HG02884 (cell line): ENCODE results near the gene POU2F2.
A peak's percentile ranks its signal among the peaks of the same experiment; 100 is the strongest.

Source experiments
- ATAC-seq: cut with Tn5 transposase; IDR thresholded peaks from one replicate; pipeline ENCODE4 v1.9.1; 2021; ENCODE audit warnings: mild to moderate bottlenecking, moderate library complexity; ENCODE audit not compliant: unreplicated experiment

Gene POU2F2

GRCh38 chr19:42086188-42086736 is 46.0 kb downstream of the POU2F2 start:
- no peak for ATAC-seq

DNA sequence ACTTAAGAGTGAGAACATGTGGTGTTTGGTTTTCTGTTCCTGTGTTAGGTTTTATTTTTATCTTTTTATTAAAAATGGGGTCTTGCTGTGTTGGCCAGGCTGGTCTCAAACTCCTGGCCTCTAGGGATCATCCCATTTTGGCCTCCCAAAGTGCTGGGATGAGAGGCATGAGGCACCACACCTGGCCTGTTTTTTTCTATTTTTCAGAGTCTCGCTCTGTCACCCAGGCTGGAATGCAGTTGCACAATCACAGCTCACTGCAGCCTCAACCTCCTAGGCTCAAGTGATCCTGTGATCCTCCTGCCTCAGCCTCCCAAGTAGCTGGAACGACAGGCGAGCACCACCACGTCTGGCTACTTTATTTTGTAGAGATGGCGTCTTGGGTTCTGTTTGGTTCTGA is 48.7 kb downstream of the POU2F2 start:
- no peak for ATAC-seq

DNA sequence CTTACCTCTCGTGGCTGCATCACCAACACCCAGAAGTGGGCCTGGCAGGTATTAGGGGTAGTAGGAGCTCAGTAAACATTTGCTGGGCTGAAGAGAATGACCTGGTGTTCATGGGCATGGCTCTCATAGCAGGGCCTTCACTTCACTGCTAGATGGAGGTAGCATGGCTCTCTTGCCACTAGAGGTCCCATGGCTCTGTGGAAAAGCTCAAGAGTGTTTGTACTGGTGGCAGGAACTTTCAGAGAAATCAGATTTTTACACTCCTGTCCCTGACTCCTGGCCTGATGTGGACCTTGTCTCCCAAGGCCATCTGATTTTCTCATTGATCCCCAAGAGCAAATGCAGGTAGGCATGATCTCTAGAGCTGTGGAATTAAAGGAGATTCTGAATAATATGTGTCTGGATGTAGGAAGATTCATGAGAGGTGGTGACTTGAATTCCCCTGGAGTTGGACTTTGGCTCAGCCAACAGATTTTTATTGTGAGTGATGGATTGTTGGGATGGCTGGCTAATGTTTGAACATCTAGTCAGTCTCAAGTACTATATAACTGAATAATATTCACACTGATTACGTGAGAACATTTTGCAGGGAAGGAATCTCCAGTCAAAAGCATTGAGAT is 50.6 kb downstream of the POU2F2 start:
- ATAC-seq = no peak

DNA sequence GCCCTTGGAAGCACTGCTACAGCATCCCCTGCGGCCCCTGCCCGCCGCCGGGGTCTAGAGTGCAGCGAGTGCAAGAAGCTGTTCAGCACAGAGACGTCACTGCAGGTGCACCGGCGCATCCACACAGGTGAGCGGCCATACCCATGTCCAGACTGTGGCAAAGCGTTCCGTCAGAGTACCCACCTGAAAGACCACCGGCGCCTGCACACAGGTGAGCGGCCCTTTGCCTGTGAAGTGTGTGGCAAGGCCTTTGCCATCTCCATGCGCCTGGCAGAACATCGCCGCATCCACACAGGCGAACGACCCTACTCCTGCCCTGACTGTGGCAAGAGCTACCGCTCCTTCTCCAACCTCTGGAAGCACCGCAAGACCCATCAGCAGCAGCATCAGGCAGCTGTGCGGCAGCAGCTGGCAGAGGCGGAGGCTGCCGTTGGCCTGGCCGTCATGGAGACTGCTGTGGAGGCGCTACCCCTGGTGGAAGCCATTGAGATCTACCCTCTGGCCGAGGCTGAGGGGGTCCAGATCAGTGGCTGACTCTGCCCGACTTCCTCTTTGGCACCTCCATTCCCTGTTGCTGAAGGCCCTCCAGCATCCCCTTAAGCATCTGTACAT is 51.4 kb downstream of the POU2F2 start:
- ATAC-seq = no peak

DNA sequence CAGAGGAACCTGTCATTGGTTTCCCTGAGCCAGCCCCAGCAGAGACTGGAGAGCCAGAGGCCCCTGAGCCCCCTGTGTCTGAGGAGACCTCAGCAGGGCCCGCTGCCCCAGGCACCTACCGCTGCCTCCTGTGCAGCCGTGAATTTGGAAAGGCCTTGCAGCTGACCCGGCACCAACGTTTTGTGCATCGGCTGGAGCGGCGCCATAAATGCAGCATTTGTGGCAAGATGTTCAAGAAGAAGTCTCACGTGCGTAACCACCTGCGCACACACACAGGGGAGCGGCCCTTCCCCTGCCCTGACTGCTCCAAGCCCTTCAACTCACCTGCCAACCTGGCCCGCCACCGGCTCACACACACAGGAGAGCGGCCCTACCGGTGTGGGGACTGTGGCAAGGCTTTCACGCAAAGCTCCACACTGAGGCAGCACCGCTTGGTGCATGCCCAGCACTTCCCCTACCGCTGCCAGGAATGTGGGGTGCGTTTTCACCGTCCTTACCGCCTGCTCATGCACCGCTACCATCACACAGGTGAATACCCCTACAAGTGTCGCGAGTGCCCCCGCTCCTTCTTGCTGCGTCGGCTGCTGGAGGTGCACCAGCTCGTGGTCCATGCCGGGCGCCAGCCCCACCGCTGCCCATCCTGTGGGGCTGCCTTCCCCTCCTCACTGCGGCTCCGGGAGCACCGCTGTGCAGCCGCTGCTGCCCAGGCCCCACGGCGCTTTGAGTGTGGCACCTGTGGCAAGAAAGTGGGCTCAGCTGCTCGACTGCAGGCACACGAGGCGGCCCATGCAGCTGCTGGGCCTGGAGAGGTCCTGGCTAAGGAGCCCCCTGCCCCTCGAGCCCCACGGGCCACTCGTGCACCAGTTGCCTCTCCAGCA is 52.1 kb downstream of the POU2F2 start:
- no peak for ATAC-seq

DNA sequence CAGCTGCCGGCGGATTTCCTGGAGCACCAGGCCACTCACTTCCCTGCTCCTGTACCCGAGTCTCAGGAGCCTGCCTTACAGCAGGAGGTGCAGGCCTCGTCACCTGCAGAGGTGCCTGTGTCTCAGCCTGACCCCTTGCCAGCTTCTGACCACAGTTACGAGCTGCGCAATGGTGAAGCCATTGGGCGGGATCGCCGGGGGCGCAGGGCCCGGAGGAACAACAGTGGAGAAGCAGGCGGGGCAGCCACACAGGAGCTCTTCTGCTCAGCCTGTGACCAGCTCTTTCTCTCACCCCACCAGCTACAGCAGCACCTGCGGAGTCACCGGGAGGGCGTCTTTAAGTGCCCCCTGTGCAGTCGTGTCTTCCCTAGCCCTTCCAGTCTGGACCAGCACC is 53.0 kb downstream of the POU2F2 start:
- no peak for ATAC-seq

- ATAC-seq = no peak
Measured at GRCh38 chr19:42078538-42079275, 53.5 kb downstream of the POU2F2 start.

DNA sequence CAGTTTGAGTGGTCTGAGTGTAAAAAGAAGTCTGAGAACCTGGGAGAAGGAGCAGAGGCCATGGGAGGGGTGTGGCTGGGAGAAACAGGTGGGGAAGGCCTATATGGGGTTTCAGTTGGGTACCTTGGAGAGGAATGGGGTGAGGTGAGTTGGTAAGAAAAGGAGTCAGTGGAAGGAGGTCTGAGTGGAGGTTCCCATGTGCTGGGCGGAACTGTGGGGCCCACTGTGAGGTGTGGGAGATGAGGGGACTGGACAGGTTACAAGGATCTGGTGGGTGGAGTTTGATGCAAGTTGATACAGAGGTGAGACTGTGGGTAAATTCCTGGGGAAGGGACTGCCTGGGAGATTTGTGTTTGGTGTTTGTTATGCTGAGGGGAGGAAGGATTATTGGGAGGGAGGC is 54.2 kb downstream of the POU2F2 start:
- ATAC-seq = no peak

- peak; percentile 13 for ATAC-seq
Measured at GRCh38 chr19:42076380-42076944, 55.8 kb downstream of the POU2F2 start.

DNA sequence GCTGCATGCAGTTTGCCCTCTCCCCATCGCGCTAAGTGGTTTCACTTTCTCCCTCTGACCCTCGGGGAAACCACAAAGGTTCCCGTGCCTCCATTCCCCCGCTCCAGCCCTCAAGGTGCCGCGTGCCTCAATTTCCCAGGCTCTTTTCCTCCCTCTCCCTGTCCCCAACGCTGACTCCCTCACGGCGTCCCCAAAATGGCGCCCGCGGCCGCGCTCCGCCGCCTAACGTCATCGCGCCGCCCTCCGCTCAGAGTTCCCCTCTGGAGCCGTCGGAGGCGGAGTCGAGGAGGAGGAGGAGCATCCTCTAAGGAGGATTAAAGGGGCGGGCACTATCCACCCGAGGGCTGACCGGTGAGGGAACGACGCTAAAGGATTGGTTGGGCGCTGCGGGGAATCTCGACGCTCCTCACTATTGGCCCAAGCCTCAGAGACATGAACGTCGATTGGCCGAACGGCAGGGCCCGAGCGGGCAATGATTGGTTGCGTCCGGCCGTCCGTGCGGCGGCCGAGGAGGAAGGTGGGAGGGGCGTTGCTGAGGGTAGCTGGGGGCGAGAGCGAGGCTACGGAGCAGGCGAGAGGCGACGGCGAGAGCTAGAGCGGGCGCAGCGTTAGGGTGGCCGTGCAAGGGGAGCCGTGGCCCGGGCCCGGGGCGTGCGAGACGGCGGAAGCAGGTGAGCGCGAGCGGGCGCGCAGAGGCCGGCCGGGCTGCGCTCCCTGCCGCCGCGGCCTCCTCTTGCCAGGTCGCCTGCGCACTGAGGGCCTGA is 56.4 kb downstream of the POU2F2 start, which contains the start of gene ZNF574:
TSS of gene ZNF574 (plus strand) at position 551 of the 764 bp plus-strand sequence. CDS start 2,441 bp downstream, outside the sequence.
- peak; percentile 89 for ATAC-seq

DNA sequence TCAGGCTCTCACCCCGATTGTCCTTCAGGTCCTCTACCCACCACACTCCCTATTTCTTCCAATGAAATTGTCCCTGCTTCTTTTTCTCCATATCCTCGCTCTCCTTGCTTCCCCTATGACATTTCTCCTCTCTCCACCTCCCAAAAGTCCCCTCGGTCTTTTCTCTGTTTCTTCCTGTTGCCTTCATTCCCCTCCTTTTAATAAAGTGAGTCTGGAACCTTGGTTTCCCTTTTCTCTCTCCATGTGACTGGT is 57.0 kb downstream of the POU2F2 start:
- no peak for ATAC-seq

- ATAC-seq = no peak
Measured at GRCh38 chr19:42074513-42075363, 57.5 kb downstream of the POU2F2 start.

- ATAC-seq = no peak
Measured at GRCh38 chr19:42071247-42071646, 61.0 kb downstream of the POU2F2 start.

GRCh38 chr19:42069619-42070351 is 62.5 kb downstream of the POU2F2 start, which contains the start of gene GRIK5:
GRIK5 (minus strand) TSS chr19:42070206; CDS start chr19:42065770, 4,436 bp downstream.
- ATAC-seq = no peak

- no peak for ATAC-seq
Measured at GRCh38 chr19:42068756-42069571, 63.3 kb downstream of the POU2F2 start.

DNA sequence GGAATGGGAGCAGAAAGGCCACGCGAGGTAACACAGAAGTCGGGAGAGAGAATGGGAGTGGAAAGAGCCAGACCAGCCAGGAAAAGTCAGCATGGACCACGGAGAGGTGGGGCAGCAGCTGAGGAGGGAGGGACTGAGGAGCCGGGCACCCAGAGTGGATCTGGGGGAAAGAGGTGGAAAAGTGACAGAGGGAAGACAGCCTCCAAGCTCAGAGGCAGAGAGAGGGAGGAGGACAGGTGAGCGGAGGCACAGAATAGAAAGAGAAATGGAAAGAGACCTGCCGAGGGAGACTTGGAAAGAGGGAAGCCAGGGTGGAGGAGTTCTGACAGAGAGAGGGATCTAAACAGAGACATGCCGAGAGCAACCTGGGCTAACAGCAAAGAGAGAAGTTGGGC is 63.9 kb downstream of the POU2F2 start:
- ATAC-seq = no peak

GRCh38 chr19:42067315-42067888 is 64.8 kb downstream of the POU2F2 start:
- ATAC-seq = no peak
